Astrocyte (in vitro differentiated cells and primary cell): ENCODE data around the gene CIDEA. TPM values are rescaled to one million over a fixed set of nuclear protein-coding genes. Genes with fewer than 3 reads are reported as not detected.

Experiments
- DNase-seq: peaks from one replicate; pipeline ENCODE4 v3.0.0-alpha.2; 2010; ENCODE audit warnings: low read depth
- FAIRE-seq: peaks from 2 replicates; lab custom pipeline; 2011; peaks lifted over from hg19 to GRCh38; lab: Jason Lieb, UNC
- H2AFZ ChIP-seq: 2 replicates; pipeline ENCODE4 v1.6.0; 2012; ENCODE audit warnings: low read depth, low read length, inconsistent platforms
- H3K27ac ChIP-seq: 2 replicates; pipeline ENCODE4 v1.5.1; 2011; ENCODE audit warnings: low read depth, low read length, inconsistent platforms
- H3K27me3 ChIP-seq: 2 replicates; pipeline ENCODE4 v1.6.0; 2011; ENCODE audit warnings: low read length, inconsistent platforms; ENCODE audit not compliant: insufficient read depth
- H3K36me3 ChIP-seq: 2 replicates; pipeline ENCODE4 v1.5.1; 2011; ENCODE audit warnings: low read length, inconsistent platforms; ENCODE audit not compliant: insufficient read depth
- H3K4me1 ChIP-seq: 2 replicates; pipeline ENCODE4 v1.5.1; 2011; ENCODE audit warnings: low read length, inconsistent platforms; ENCODE audit not compliant: insufficient read depth
- H3K4me2 ChIP-seq: 2 replicates; pipeline ENCODE4 v1.6.0; 2012; ENCODE audit warnings: low read length, inconsistent platforms
- H3K4me3 ChIP-seq: 2 replicates; pipeline ENCODE4 v1.5.1; 2011; ENCODE audit warnings: low read depth, mild to moderate bottlenecking, low read length, inconsistent platforms; ENCODE audit not compliant: insufficient read depth
- H3K79me2 ChIP-seq: 2 replicates; pipeline ENCODE4 v1.6.0; 2012; ENCODE audit warnings: mild to moderate bottlenecking, low read length, inconsistent platforms; ENCODE audit not compliant: insufficient read depth
- H3K9ac ChIP-seq: 2 replicates; pipeline ENCODE4 v1.6.0; 2012; ENCODE audit warnings: mild to moderate bottlenecking, low read length, inconsistent platforms
- H3K9me3 ChIP-seq: 2 replicates; pipeline ENCODE4 v1.5.1; 2012; ENCODE audit warnings: low read depth, mild to moderate bottlenecking, low read length, inconsistent platforms; ENCODE audit not compliant: insufficient read depth
- H4K20me1 ChIP-seq: 2 replicates; pipeline ENCODE4 v1.6.0; 2012; ENCODE audit warnings: low read length, inconsistent platforms; ENCODE audit not compliant: insufficient read depth
- H3K27ac Mint-ChIP-seq: one replicate; pipeline ENCODE4 v1.8.0; 2021; ENCODE audit warnings: mild to moderate bottlenecking, mixed read lengths; ENCODE audit not compliant: unreplicated experiment
- H3K27me3 Mint-ChIP-seq: one replicate; pipeline ENCODE4 v1.8.0; 2021; ENCODE audit warnings: low read depth, mixed read lengths; ENCODE audit not compliant: unreplicated experiment
- H3K36me3 Mint-ChIP-seq: one replicate; pipeline ENCODE4 v1.8.0; 2021; ENCODE audit warnings: low read depth, mixed read lengths; ENCODE audit not compliant: unreplicated experiment
- H3K4me1 Mint-ChIP-seq: one replicate; pipeline ENCODE4 v1.8.0; 2021; ENCODE audit warnings: low read depth, mixed read lengths; ENCODE audit not compliant: unreplicated experiment
- H3K4me3 Mint-ChIP-seq: one replicate; pipeline ENCODE4 v1.8.0; 2021; ENCODE audit warnings: mild to moderate bottlenecking, moderate library complexity, mixed read lengths; ENCODE audit not compliant: unreplicated experiment
- H3K9me3 Mint-ChIP-seq: one replicate; pipeline ENCODE4 v1.8.0; 2021; ENCODE audit warnings: mild to moderate bottlenecking, mixed read lengths; ENCODE audit not compliant: unreplicated experiment
- EZH2 ChIP-seq: IDR thresholded peaks from 2 replicates; pipeline ENCODE4 v1.6.1; 2012; ENCODE audit warnings: mild to moderate bottlenecking, low read length, inconsistent platforms; ENCODE audit not compliant: insufficient read depth
- total RNA-seq: library from RNA; stranded (reverse); gene quantifications from 2 replicates; pipeline ENCODE4 v1.2.1, GENCODE V29; 2021
- TF ChIP-seq, protein P1 (sequence below): IDR thresholded peaks from 2 replicates; pipeline ENCODE4 v1.5.1; 2011; ENCODE audit warnings: low read depth, mild to moderate bottlenecking, inconsistent platforms, low read length, moderate library complexity; ENCODE audit not compliant: insufficient read depth

Gene CIDEA
- total RNA-seq, 1 donor from 2014 or later, result 0.43 TPM

DNA sequence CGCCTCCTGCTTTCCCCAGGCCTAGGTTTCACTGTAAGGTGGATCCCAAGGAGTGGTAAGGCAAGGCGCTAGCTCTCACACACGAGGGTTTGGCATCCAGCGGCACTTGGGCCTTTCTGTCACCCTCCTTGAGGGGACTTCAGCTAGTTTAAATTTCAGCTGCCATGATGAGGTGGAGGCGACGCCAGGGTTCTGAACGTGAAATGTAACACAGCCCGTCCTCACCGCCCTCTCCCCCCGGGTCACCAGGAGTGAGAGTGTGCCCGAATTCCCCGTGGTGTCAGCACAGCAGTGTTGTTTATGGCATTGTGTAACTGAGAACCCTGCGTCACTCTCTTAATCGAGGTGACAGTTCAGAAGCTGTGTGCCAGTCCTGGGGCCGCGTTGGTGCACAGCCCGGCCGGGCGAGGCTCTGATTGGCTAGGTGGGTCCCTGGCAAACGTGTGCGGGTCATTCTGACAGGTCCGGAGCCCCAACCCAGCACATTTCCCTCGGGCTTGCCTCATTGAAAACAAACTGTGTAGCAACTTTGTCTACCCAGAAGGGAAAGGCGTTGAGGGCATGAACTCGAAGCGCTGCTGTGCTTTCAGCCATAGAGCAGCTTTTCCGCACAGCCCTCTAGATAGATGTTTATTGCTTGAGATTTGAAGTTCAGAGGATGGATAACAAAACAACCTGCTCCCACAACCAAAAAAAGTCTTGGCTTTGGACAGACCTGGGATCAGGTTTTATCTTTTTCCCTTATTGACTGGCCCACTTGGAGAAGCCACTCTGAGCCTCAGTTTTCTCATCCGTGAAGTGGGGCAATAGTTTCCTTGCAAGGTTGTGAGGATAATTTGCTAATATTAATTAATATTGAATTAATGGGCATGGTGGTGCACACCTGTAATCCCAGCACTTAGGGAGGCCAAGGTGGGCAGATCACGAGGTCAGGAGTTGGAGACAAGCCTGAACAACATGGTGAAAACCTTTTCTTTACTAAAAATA is 4.9 kb downstream of the CIDEA start:
- DNase-seq (no peak), FAIRE-seq (no peak)
- Histone ChIP-seq H3K79me2 (no peaks in the 10 kb centered on the region), H3K27me3 (peaks cover 2% of the 10 kb centered on the region), H3K9me3 (no peaks in the 10 kb centered on the region), H3K4me2 (no peak overlapping the region), H3K9ac (no peak overlapping the region), H3K4me1 (peaks cover 25% of the 10 kb centered on the region), H2AFZ (no peak overlapping the region), H3K4me3 (no peak overlapping the region), H3K36me3 (no peaks in the 10 kb centered on the region), H3K27ac (no peak overlapping the region), H4K20me1 (no peaks in the 10 kb centered on the region)
- no peaks in the 10 kb centered on the region for H3K9me3 Mint-ChIP-seq
- H3K4me3 Mint-ChIP-seq, result no peak overlapping the region
- TF ChIP-seq EZH2, result no peak
- TF ChIP-seq, protein P1, sequence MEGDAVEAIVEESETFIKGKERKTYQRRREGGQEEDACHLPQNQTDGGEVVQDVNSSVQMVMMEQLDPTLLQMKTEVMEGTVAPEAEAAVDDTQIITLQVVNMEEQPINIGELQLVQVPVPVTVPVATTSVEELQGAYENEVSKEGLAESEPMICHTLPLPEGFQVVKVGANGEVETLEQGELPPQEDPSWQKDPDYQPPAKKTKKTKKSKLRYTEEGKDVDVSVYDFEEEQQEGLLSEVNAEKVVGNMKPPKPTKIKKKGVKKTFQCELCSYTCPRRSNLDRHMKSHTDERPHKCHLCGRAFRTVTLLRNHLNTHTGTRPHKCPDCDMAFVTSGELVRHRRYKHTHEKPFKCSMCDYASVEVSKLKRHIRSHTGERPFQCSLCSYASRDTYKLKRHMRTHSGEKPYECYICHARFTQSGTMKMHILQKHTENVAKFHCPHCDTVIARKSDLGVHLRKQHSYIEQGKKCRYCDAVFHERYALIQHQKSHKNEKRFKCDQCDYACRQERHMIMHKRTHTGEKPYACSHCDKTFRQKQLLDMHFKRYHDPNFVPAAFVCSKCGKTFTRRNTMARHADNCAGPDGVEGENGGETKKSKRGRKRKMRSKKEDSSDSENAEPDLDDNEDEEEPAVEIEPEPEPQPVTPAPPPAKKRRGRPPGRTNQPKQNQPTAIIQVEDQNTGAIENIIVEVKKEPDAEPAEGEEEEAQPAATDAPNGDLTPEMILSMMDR, result no peak
- H3K27ac Mint-ChIP-seq, result no peak overlapping the region
- peaks cover 17% of the 10 kb centered on the region for H3K4me1 Mint-ChIP-seq
- H3K27me3 Mint-ChIP-seq, result peaks cover 26% of the 10 kb centered on the region
- no peaks in the 10 kb centered on the region for H3K36me3 Mint-ChIP-seq

DNA sequence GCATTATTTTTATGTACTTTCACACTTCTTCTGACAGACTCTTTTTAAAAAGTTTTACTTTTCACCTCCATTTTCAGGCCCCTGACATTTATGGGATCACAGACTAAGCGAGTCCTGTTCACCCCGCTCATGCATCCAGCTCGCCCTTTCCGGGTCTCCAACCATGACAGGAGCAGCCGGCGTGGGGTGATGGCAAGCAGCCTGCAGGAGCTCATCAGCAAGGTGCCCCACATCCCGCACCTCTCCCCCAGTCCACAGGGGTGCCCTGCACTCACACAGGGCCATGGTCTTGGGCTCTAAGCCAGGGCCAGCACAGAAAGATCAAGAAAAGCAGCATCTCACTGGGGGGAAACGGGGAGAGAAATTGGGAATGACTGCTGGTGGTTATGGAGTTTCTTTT is 8.6 kb downstream of the CIDEA start:
- Histone ChIP-seq H3K27ac (no peak overlapping the region), H3K27me3 (peaks cover 2% of the 10 kb centered on the region), H3K36me3 (no peaks in the 10 kb centered on the region), H4K20me1 (no peaks in the 10 kb centered on the region), H3K9me3 (no peaks in the 10 kb centered on the region), H3K4me3 (no peak overlapping the region), H3K79me2 (no peaks in the 10 kb centered on the region), H2AFZ (no peak overlapping the region), H3K9ac (no peak overlapping the region), H3K4me2 (no peak overlapping the region), H3K4me1 (no peaks in the 10 kb centered on the region)
- Mint-ChIP-seq H3K4me1 (peaks cover 3% of the 10 kb centered on the region), H3K4me3 (no peak overlapping the region), H3K36me3 (no peaks in the 10 kb centered on the region), H3K27ac (no peak overlapping the region), H3K9me3 (no peaks in the 10 kb centered on the region), H3K27me3 (peaks cover 18% of the 10 kb centered on the region)
- no peak for TF ChIP-seq EZH2
- TF ChIP-seq, protein P1, result no peak
- DNase-seq, result no peak
- no peak for FAIRE-seq

DNA sequence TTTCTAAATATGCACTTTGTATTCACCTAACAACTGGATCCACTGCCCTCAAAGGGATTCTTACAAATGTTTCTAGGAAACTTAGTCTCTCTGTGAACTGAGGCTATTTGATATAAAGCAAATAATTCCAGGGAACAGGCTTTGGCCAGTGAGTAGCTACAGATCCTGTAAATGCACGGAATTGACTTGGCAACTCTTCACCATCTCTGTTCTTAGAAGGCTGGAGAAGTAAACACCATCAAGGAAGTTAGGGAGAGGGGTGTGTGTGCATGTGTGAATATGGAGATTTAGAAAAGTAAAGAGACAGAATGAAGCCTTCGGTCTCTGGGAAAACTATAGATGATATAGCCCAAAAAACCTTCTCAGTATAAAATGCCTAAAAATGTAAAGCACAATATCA is 10.7 kb downstream of the CIDEA start:
- Histone ChIP-seq H3K36me3 (no peaks in the 10 kb centered on the region), H3K4me1 (no peaks in the 10 kb centered on the region), H3K4me2 (no peak overlapping the region), H3K9me3 (no peaks in the 10 kb centered on the region), H3K9ac (no peak overlapping the region), H2AFZ (no peak overlapping the region), H3K4me3 (no peak overlapping the region), H3K79me2 (no peaks in the 10 kb centered on the region), H4K20me1 (no peaks in the 10 kb centered on the region), H3K27ac (no peak overlapping the region), H3K27me3 (peaks cover 2% of the 10 kb centered on the region)
- Mint-ChIP-seq H3K4me1 (peaks cover 3% of the 10 kb centered on the region), H3K27me3 (peaks cover 7% of the 10 kb centered on the region), H3K4me3 (no peak overlapping the region), H3K9me3 (no peaks in the 10 kb centered on the region), H3K36me3 (no peaks in the 10 kb centered on the region), H3K27ac (no peak overlapping the region)
- TF ChIP-seq EZH2, result no peak
- TF ChIP-seq, protein P1, result no peak
- DNase-seq (no peak), FAIRE-seq (no peak)
